GM18520 (cell line): ENCODE results near the gene KLF16.
"Not testable (repeated sequence)": the region's sequence is repeated elsewhere in the genome, so short reads cannot be mapped to it uniquely, and the experiment has no call there.

ENCODE experiments used
- ATAC-seq: cut with Tn5 transposase; IDR thresholded peaks from one replicate; pipeline ENCODE4 v1.9.1; 2021; ENCODE audit not compliant: unreplicated experiment

KLF16 gene

GRCh38 chr19:1884719-1885334 lies 21.4 kb upstream of the KLF16 start:
- ATAC-seq: no peak

- ATAC-seq: no peak
These were observed 20.9 kb upstream of the KLF16 start for GRCh38 chr19:1884291-1884718.

GRCh38 chr19:1883784-1884183 lies 20.4 kb upstream of the KLF16 start:
- no peak for ATAC-seq

- ATAC-seq: no peak
These were observed 19.7 kb upstream of the KLF16 start for GRCh38 chr19:1882786-1883692.

- ATAC-seq: no peak
These were observed 18.9 kb upstream of the KLF16 start for GRCh38 chr19:1882089-1882785.

- ATAC-seq: not testable (repeated sequence)
These were observed 18.2 kb upstream of the KLF16 start for GRCh38 chr19:1881393-1882088.

GRCh38 chr19:1880611-1881392 lies 17.4 kb upstream of the KLF16 start:
- no peak for ATAC-seq

- not testable (repeated sequence) for ATAC-seq
These were observed 16.6 kb upstream of the KLF16 start for GRCh38 chr19:1879982-1880381.

- not testable (repeated sequence) for ATAC-seq
These were observed 15.2 kb upstream of the KLF16 start for GRCh38 chr19:1878583-1878982.

GRCh38 chr19:1877280-1877660 lies 13.9 kb upstream of the KLF16 start:
- not testable (repeated sequence) for ATAC-seq

- not testable (repeated sequence) for ATAC-seq
These were observed 13.3 kb upstream of the KLF16 start for GRCh38 chr19:1876496-1877279.

- ATAC-seq: peak; percentile 84
These were observed 12.5 kb upstream of the KLF16 start for GRCh38 chr19:1875646-1876495.

- ATAC-seq: not testable (repeated sequence)
These were observed 11.9 kb upstream of the KLF16 start for GRCh38 chr19:1875265-1875645.

GRCh38 chr19:1874554-1875185 lies 11.3 kb upstream of the KLF16 start:
- ATAC-seq: no peak

GRCh38 chr19:1873524-1874473 lies 10.4 kb upstream of the KLF16 start:
- no peak for ATAC-seq

GRCh38 chr19:1872807-1873523 lies 9.6 kb upstream of the KLF16 start:
- ATAC-seq: no peak
